ENCODE data around the gene PRDM16. TPM values are rescaled to one million over a fixed set of nuclear protein-coding genes. Genes with fewer than 3 reads are reported as not detected.

PRDM16 gene
- total and polyA plus RNA-seq, 2 of the 4 experiments (the other 2 are of a cell fraction), result 0.02 TPM; not detected in 1

- Histone ChIP-seq H3K4me1 (ENCODE audit: control insufficient read depth, insufficient read depth, low read length) (no peaks in the 10 kb centered on the region), H3K4me2 (ENCODE audit: low read depth, low read length) (no peak overlapping the region), H3K27ac (ENCODE audit: insufficient read depth, low read length) (no peak overlapping the region), H3K36me3 (ENCODE audit: control insufficient read depth, insufficient read depth, low read length) (no peaks in the 10 kb centered on the region), H3K9me3 (ENCODE audit: control insufficient read depth, insufficient read depth, low read length) (peaks cover 32% of the 10 kb centered on the region), H2BK120ac (ENCODE audit: low read depth, low read length) (no peak overlapping the region), H4K5ac (ENCODE audit: low read depth, low read length) (no peak overlapping the region), H3K27me3 (ENCODE audit: control insufficient read depth, insufficient read depth, low read length) (no peaks in the 10 kb centered on the region), H3K79me1 (ENCODE audit: low read depth in 1 of 2, low read length in 2 of 2) (no peaks in the 10 kb centered on the region), H2AK9ac (replicated peaks; ENCODE audit: low read depth, low read length, poor library complexity) (no peak overlapping the region), H2BK5ac (ENCODE audit: low read depth, low read length, poor library complexity, severe bottlenecking) (no peak overlapping the region), H3K14ac (replicated peaks; ENCODE audit: low read depth, low read length) (no peak overlapping the region), H4K91ac (ENCODE audit: insufficient read depth, low read depth, low read length) (no peak overlapping the region), H3K9me1 (ENCODE audit: insufficient read depth, low read length) (no peaks in the 10 kb centered on the region), H4K8ac (ENCODE audit: low read depth in 2 of 2, low read length in 2 of 2) (no peak overlapping the region), H2BK20ac (ENCODE audit: low read depth, low read length) (no peak overlapping the region), H3K56ac (ENCODE audit: extremely low read depth, insufficient read depth, low read length) (no peak overlapping the region), H2AFZ (replicated peaks; ENCODE audit: low read length, poor library complexity) (no peak overlapping the region), H2AK5ac (ENCODE audit: low read depth, low read length) (no peak overlapping the region), H3K4ac (ENCODE audit: low read depth, low read length) (no peak overlapping the region), H2BK15ac (ENCODE audit: low read depth, low read length) (no peak overlapping the region), H3K4me3 (ENCODE audit: insufficient read depth, low read depth, low read length) (no peak overlapping the region), H3K9ac (ENCODE audit: low read depth, low read length) (no peak overlapping the region), H3K18ac (ENCODE audit: low read depth, low read length) (no peak overlapping the region), H4K20me1 (ENCODE audit: insufficient read depth, low read length) (no peaks in the 10 kb centered on the region), H3K23ac (ENCODE audit: low read depth, low read length) (no peak overlapping the region)
- no peak for DNase-seq
- no TSS peak for BruUV-seq (replicated peaks)
- 72% methylated on average over 12 of the region's 32 CpGs; no CpG with 5 or more reads in 1 of the 2 experiments for WGBS, 2 experiments (ENCODE audit: extremely low coverage in 2 of 2, insufficient read length in 1 of 2)
- intact Hi-C loops (cut with micrococcal nuclease), result no loop called here
- in situ Hi-C loops (cut with MboI; ENCODE audit: low sequenced_read_pairs), result no loop called here
- dilution Hi-C loops (cut with HindIII; ENCODE audit: low sequenced_read_pairs, unreplicated experiment), result no loop called here
- TF ChIP-seq FOS (IDR thresholded peaks at IDR 0.05; ENCODE audit: low read depth, low read length) (no peak), RFX5 (IDR thresholded peaks at IDR 0.05; ENCODE audit: low read depth, low read length) (no peak), NFE2L2 (IDR thresholded peaks at IDR 0.05; ENCODE audit: low read depth, low read length) (no peak), POLR2A (IDR thresholded peaks at IDR 0.05; ENCODE audit: low read depth, low read length) (no peak), RAD21 (IDR thresholded peaks at IDR 0.05; ENCODE audit: low read length) (no peak), ELK1 (IDR thresholded peaks at IDR 0.05; ENCODE audit: borderline replicate concordance, low read depth, low read length) (no peak), RCOR1 (IDR thresholded peaks at IDR 0.05; ENCODE audit: insufficient replicate concordance, low read length) (no peak), BHLHE40 (IDR thresholded peaks at IDR 0.05; ENCODE audit: low read depth, low read length) (no peak), CHD1 (IDR thresholded peaks at IDR 0.05; ENCODE audit: low read depth, low read length) (no peak), USF2 (IDR thresholded peaks at IDR 0.05; ENCODE audit: low read depth, low read length) (no peak), SMC3 (IDR thresholded peaks at IDR 0.05; ENCODE audit: low read depth, low read length) (no peak), MXI1 (IDR thresholded peaks at IDR 0.05; ENCODE audit: borderline replicate concordance, low read depth, low read length) (no peak), CEBPB (IDR thresholded peaks at IDR 0.05; ENCODE audit: low read depth, low read length) (no peak), MAFK (IDR thresholded peaks at IDR 0.05; ENCODE audit: low read depth, low read length) (no peak), MAZ (IDR thresholded peaks at IDR 0.05; ENCODE audit: borderline replicate concordance, low read depth, low read length) (no peak)
- TF ChIP-seq, protein P1, sequence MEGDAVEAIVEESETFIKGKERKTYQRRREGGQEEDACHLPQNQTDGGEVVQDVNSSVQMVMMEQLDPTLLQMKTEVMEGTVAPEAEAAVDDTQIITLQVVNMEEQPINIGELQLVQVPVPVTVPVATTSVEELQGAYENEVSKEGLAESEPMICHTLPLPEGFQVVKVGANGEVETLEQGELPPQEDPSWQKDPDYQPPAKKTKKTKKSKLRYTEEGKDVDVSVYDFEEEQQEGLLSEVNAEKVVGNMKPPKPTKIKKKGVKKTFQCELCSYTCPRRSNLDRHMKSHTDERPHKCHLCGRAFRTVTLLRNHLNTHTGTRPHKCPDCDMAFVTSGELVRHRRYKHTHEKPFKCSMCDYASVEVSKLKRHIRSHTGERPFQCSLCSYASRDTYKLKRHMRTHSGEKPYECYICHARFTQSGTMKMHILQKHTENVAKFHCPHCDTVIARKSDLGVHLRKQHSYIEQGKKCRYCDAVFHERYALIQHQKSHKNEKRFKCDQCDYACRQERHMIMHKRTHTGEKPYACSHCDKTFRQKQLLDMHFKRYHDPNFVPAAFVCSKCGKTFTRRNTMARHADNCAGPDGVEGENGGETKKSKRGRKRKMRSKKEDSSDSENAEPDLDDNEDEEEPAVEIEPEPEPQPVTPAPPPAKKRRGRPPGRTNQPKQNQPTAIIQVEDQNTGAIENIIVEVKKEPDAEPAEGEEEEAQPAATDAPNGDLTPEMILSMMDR (conservative IDR thresholded peaks at IDR 0.05; ENCODE audit: low read depth, low read length), result no peak
- POLR2A ChIA-PET (ENCODE audit: unreplicated experiment), result no interaction called here
- ATAC-seq (ENCODE audit: low read depth), result no peak
- CTCF ChIA-PET, result no interaction called here
Observed at GRCh38 chr1:3037281-3038040, 31.5 kb upstream of the PRDM16 start.
